SU-DHL-6 (cell line): ENCODE measurements around the gene ACAP1.

ENCODE experiments used
- H2AFZ ChIP-seq: fragments of 200-600 bp; sonication (generic); 2 replicates; pipeline ENCODE4 v1.6.1; 2014; ENCODE audit warnings: low read depth, mild to moderate bottlenecking, moderate library complexity, mixed read lengths, antibody characterized with exemption, low read length; ENCODE audit not compliant: severe bottlenecking
- H3F3A ChIP-seq: fragments of 200-600 bp; shearing (Covaris generic); 2 replicates; pipeline ENCODE4 v1.6.0; 2016; ENCODE audit warnings: antibody characterized with exemption, mild to moderate bottlenecking; ENCODE audit not compliant: insufficient read depth
- H3K27ac ChIP-seq: fragments of 200-600 bp; sonication (generic); 2 replicates; pipeline ENCODE4 v1.5.1; 2016; ENCODE audit warnings: low read depth, mild to moderate bottlenecking, low read length, moderate library complexity, mixed read lengths
- H3K27me3 ChIP-seq: fragments of 200-600 bp; sonication (generic), shearing (Covaris generic); 2 replicates; pipeline ENCODE4 v1.6.0; 2014; ENCODE audit warnings: mild to moderate bottlenecking, low read length
- H3K36me3 ChIP-seq: fragments of 200-600 bp; sonication (generic); 2 replicates; pipeline ENCODE4 v1.6.1; 2014; ENCODE audit warnings: mild to moderate bottlenecking, low read length, mixed read lengths
- H3K4me2 ChIP-seq: fragments of 300-600, 200-600 bp; shearing (Covaris generic), sonication (generic); 2 replicates; pipeline ENCODE4 v1.6.0; 2014; ENCODE audit warnings: low read length, low read depth, mild to moderate bottlenecking; ENCODE audit not compliant: poor library complexity, severe bottlenecking
- H3K4me3 ChIP-seq: fragments of 200-600 bp; sonication (generic); 2 replicates; pipeline ENCODE4 v1.5.1; 2014; ENCODE audit warnings: antibody characterized with exemption, low read length, mild to moderate bottlenecking, mixed read lengths; ENCODE audit not compliant: insufficient read depth, poor library complexity, severe bottlenecking
- H3K79me2 ChIP-seq: fragments of 200-600 bp; sonication (generic); 2 replicates; pipeline ENCODE4 v1.6.1; 2014; ENCODE audit warnings: mild to moderate bottlenecking, low read length, moderate library complexity; ENCODE audit not compliant: insufficient read depth
- H3K9ac ChIP-seq: fragments of 200-600 bp; sonication (generic); 2 replicates; pipeline ENCODE4 v1.7.0; 2014; ENCODE audit warnings: mild to moderate bottlenecking, low read length
- H3K9me2 ChIP-seq: fragments of 200-600 bp; sonication (generic); replicated peaks from 2 replicates; pipeline ENCODE4 v1.6.1; 2014; ENCODE audit warnings: low read length; ENCODE audit not compliant: insufficient read depth
- H3K9me3 ChIP-seq: fragments of 200-600 bp; sonication (generic); 2 replicates; pipeline ENCODE4 v1.6.1; 2014; ENCODE audit warnings: low read length, mixed read lengths; ENCODE audit not compliant: insufficient read depth
- H4K20me1 ChIP-seq: fragments of 200-600 bp; sonication (generic); 2 replicates; pipeline ENCODE4 v1.6.1; 2014; ENCODE audit warnings: low read depth, mild to moderate bottlenecking, antibody characterized with exemption, low read length, moderate library complexity, mixed read lengths
- CTCF ChIP-seq: fragments of 200-600 bp; sonication (generic); IDR thresholded peaks from one replicate; pipeline ENCODE4 v1.5.1; 2017; ENCODE audit warnings: antibody characterized with exemption, mild to moderate bottlenecking, low read length, moderate library complexity; ENCODE audit not compliant: insufficient read depth, poor library complexity, severe bottlenecking
- EZH2phosphoT487 ChIP-seq: fragments of 200-600 bp; sonication (generic), shearing (Covaris generic); conservative IDR thresholded peaks from 2 replicates; pipeline ENCODE4 v1.6.1; 2018; ENCODE audit warnings: mild to moderate bottlenecking, antibody characterized with exemption, low read length, moderate library complexity, mixed read lengths

ACAP1 gene

GRCh38 chr17:7380855-7381683 is 44.7 kb downstream of the ACAP1 start, which contains the start of gene TNK1:
TNK1 (plus strand) TSS chr17:7381089; CDS start chr17:7382927, 1,838 bp downstream.
- no peak within 1 kb of the TSS for H2AFZ ChIP-seq
- H3K27me3 ChIP-seq: no peaks in the 10 kb centered on the region
- H3K27ac ChIP-seq: no peak within 1 kb of the TSS
- no peaks in the 10 kb centered on the region for H3K36me3 ChIP-seq
- no peaks in the 10 kb centered on the region for H3K9me2 ChIP-seq
- no peaks in the 10 kb centered on the region for H3F3A ChIP-seq
- H3K4me2 ChIP-seq: no peak within 1 kb of the TSS
- no peak within 1 kb of the TSS for H3K4me3 ChIP-seq
- H3K79me2 ChIP-seq: no peaks in the 10 kb centered on the region
- no peak for TF ChIP-seq EZH2phosphoT487
- TF ChIP-seq CTCF: no peak
- H3K9ac ChIP-seq: no peak within 1 kb of the TSS
- peaks cover 9% of the 10 kb centered on the region; the same call in 1 of the 2 replicates for H3K9me3 ChIP-seq
- no peaks in the 10 kb centered on the region for H4K20me1 ChIP-seq

GRCh38 chr17:7382901-7383300 is 46.6 kb downstream of the ACAP1 start:
- TF ChIP-seq EZH2phosphoT487 (no peak), CTCF (no peak)
- no peaks in the 10 kb centered on the region for H3K36me3 ChIP-seq
- no peaks in the 10 kb centered on the region for H3F3A ChIP-seq
- H3K27ac ChIP-seq: no peak overlapping the region
- H3K79me2 ChIP-seq: no peaks in the 10 kb centered on the region
- no peak overlapping the region for H3K4me2 ChIP-seq
- H4K20me1 ChIP-seq: no peaks in the 10 kb centered on the region
- no peak overlapping the region for H3K4me3 ChIP-seq
- no peak overlapping the region for H3K9ac ChIP-seq
- H3K9me2 ChIP-seq: no peaks in the 10 kb centered on the region
- H3K9me3 ChIP-seq: peaks cover 9% of the 10 kb centered on the region; the same call in 1 of the 2 replicates
- H3K27me3 ChIP-seq: no peaks in the 10 kb centered on the region
- H2AFZ ChIP-seq: no peak overlapping the region

- Histone ChIP-seq H3K4me3 (no peak overlapping the region), H3K9ac (no peak overlapping the region; the same call in 1 of the 2 replicates), H3K9me3 (peaks cover 9% of the 10 kb centered on the region; the same call in 1 of the 2 replicates), H3K27ac (no peak overlapping the region), H3K79me2 (no peaks in the 10 kb centered on the region), H4K20me1 (no peaks in the 10 kb centered on the region), H3F3A (no peaks in the 10 kb centered on the region), H3K36me3 (no peaks in the 10 kb centered on the region), H3K9me2 (no peaks in the 10 kb centered on the region), H2AFZ (no peak overlapping the region), H3K27me3 (no peaks in the 10 kb centered on the region), H3K4me2 (peak overlapping the region; percentile 79)
- no peak for TF ChIP-seq EZH2phosphoT487
- no peak for TF ChIP-seq CTCF
Observed at GRCh38 chr17:7383371-7383741, 47.0 kb downstream of the ACAP1 start.
